ENCODE measurements around the gene LRP1. TPM values are rescaled to one million over a fixed set of nuclear protein-coding genes. Genes with fewer than 3 reads are reported as not detected.

LRP1 gene
- total and polyA plus RNA-seq, 2 of the 13 experiments (the other 11 are each of a cell fraction or from before 2014, with no cell fraction given) = 14.7 to 30.8 TPM

- TF ChIP-seq, protein P1, sequence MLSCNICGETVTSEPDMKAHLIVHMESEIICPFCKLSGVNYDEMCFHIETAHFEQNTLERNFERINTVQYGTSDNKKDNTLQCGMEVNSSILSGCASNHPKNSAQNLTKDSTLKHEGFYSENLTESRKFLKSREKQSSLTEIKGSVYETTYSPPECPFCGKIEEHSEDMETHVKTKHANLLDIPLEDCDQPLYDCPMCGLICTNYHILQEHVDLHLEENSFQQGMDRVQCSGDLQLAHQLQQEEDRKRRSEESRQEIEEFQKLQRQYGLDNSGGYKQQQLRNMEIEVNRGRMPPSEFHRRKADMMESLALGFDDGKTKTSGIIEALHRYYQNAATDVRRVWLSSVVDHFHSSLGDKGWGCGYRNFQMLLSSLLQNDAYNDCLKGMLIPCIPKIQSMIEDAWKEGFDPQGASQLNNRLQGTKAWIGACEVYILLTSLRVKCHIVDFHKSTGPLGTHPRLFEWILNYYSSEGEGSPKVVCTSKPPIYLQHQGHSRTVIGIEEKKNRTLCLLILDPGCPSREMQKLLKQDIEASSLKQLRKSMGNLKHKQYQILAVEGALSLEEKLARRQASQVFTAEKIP (CRISPR knock-in tag; IDR thresholded peaks at IDR 0.05; ENCODE audit: borderline replicate concordance) = no peak
- TF ChIP-seq JUN (CRISPR knock-in tag; IDR thresholded peaks at IDR 0.05) (no peak), ZNF672 (CRISPR knock-in tag; IDR thresholded peaks at IDR 0.05) (no peak), ZKSCAN1 (IDR thresholded peaks at IDR 0.05; ENCODE audit: low read length) (no peak), NFYB (CRISPR knock-in tag; IDR thresholded peaks at IDR 0.05) (no peak), SAP130 (CRISPR knock-in tag; IDR thresholded peaks at IDR 0.05; ENCODE audit: low read depth) (0 out of 2 replicates have a peak, but pooled peaks have one; percentile 17), HNRNPUL1 (IDR thresholded peaks at IDR 0.05; ENCODE audit: low read depth, low read length) (no peak), ZNF558 (CRISPR knock-in tag; IDR thresholded peaks at IDR 0.05; ENCODE audit: borderline replicate concordance) (no peak), HNRNPLL (IDR thresholded peaks at IDR 0.05; ENCODE audit: low read depth, low read length, poor library complexity, severe bottlenecking) (no peak), AKNA (CRISPR knock-in tag; IDR thresholded peaks at IDR 0.05; ENCODE audit: borderline replicate concordance) (no peak), MAF1 (CRISPR knock-in tag; IDR thresholded peaks at IDR 0.05; ENCODE audit: borderline replicate concordance) (no peak), ZNF674 (CRISPR knock-in tag; IDR thresholded peaks at IDR 0.05; ENCODE audit: low read depth) (no peak), KLF15 (CRISPR knock-in tag; IDR thresholded peaks at IDR 0.05; ENCODE audit: borderline replicate concordance) (no peak), SALL1 (CRISPR knock-in tag; IDR thresholded peaks at IDR 0.05) (no peak), MTF2 (CRISPR knock-in tag; IDR thresholded peaks at IDR 0.05; ENCODE audit: borderline replicate concordance) (peak; percentile 75; the same call in 1 of the 2 replicates), ASH2L (IDR thresholded peaks at IDR 0.05; ENCODE audit: insufficient read length, low read depth, low read length) (peak; percentile 20), ZNF124 (CRISPR knock-in tag; IDR thresholded peaks at IDR 0.05) (no peak), ZNF563 (CRISPR knock-in tag; IDR thresholded peaks at IDR 0.05) (no peak), MAZ (IDR thresholded peaks at IDR 0.05; ENCODE audit: borderline replicate concordance, low read depth, low read length) (no peak), MAZ (CRISPR knock-in tag; IDR thresholded peaks at IDR 0.05; ENCODE audit: low read depth) (peak; percentile 40; the same call in 1 of the 2 replicates), ZNF720 (CRISPR knock-in tag; IDR thresholded peaks at IDR 0.05) (no peak)
- TF ChIP-seq, protein P2, sequence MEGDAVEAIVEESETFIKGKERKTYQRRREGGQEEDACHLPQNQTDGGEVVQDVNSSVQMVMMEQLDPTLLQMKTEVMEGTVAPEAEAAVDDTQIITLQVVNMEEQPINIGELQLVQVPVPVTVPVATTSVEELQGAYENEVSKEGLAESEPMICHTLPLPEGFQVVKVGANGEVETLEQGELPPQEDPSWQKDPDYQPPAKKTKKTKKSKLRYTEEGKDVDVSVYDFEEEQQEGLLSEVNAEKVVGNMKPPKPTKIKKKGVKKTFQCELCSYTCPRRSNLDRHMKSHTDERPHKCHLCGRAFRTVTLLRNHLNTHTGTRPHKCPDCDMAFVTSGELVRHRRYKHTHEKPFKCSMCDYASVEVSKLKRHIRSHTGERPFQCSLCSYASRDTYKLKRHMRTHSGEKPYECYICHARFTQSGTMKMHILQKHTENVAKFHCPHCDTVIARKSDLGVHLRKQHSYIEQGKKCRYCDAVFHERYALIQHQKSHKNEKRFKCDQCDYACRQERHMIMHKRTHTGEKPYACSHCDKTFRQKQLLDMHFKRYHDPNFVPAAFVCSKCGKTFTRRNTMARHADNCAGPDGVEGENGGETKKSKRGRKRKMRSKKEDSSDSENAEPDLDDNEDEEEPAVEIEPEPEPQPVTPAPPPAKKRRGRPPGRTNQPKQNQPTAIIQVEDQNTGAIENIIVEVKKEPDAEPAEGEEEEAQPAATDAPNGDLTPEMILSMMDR (CRISPR knock-in tag; IDR thresholded peaks at IDR 0.05) = peak; percentile 81
These were observed 114.6 kb downstream of the LRP1 start (continued) for GRCh38 chr12:57242691-57243454.

Measured in HepG2 (cell line).